ENCODE results near the gene GJC3.
"Not testable (repeated sequence)": the region's sequence is repeated elsewhere in the genome, so short reads cannot be mapped to it uniquely, and the experiment has no call there.

DNA sequence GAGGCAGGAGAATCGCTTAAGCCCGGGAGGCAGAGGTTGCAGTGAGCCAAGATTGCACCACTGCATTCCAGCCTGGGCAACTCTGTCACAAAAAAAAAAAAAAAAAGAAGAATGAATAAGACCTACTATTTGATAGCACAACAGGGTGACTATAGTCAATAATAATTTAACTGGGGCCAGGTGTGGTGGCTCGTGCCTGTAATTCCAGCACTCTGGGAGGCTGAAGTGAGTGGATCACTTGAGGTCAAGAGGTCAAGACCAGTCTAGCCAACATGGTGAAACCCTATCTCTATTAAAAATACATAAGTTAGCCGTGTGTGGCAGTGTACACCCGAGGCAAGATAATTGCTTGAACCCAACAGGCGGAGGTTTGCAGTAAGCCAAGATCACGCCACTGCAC, 44.4 kb upstream of the GJC3 start:
- not testable (repeated sequence) for TF ChIP-seq CTCF (IDR thresholded peaks at IDR 0.05); POLR2AphosphoS5 (IDR thresholded peaks at IDR 0.05; ENCODE audit: low read depth, low read length); TCF7L2 (IDR thresholded peaks at IDR 0.05; ENCODE audit: low read depth, low read length); SIN3A (IDR thresholded peaks at IDR 0.05; ENCODE audit: borderline replicate concordance, insufficient read depth, low read depth, low read length)
- TF ChIP-seq, protein P1, sequence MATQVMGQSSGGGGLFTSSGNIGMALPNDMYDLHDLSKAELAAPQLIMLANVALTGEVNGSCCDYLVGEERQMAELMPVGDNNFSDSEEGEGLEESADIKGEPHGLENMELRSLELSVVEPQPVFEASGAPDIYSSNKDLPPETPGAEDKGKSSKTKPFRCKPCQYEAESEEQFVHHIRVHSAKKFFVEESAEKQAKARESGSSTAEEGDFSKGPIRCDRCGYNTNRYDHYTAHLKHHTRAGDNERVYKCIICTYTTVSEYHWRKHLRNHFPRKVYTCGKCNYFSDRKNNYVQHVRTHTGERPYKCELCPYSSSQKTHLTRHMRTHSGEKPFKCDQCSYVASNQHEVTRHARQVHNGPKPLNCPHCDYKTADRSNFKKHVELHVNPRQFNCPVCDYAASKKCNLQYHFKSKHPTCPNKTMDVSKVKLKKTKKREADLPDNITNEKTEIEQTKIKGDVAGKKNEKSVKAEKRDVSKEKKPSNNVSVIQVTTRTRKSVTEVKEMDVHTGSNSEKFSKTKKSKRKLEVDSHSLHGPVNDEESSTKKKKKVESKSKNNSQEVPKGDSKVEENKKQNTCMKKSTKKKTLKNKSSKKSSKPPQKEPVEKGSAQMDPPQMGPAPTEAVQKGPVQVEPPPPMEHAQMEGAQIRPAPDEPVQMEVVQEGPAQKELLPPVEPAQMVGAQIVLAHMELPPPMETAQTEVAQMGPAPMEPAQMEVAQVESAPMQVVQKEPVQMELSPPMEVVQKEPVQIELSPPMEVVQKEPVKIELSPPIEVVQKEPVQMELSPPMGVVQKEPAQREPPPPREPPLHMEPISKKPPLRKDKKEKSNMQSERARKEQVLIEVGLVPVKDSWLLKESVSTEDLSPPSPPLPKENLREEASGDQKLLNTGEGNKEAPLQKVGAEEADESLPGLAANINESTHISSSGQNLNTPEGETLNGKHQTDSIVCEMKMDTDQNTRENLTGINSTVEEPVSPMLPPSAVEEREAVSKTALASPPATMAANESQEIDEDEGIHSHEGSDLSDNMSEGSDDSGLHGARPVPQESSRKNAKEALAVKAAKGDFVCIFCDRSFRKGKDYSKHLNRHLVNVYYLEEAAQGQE (IDR thresholded peaks at IDR 0.05; ENCODE audit: insufficient read depth in 1 of 2, low read depth in 2 of 2, low read length in 1 of 2): not testable (repeated sequence)
